GM18520 (cell line): Measurements from ENCODE around the gene TRIM65.
"Not testable (repeated sequence)": the region's sequence is repeated elsewhere in the genome, so short reads cannot be mapped to it uniquely, and the experiment has no call there.

Experiments used
- ATAC-seq: cut with Tn5 transposase; IDR thresholded peaks from one replicate; pipeline ENCODE4 v1.9.1; 2021; ENCODE audit not compliant: unreplicated experiment

TRIM65 gene

DNA sequence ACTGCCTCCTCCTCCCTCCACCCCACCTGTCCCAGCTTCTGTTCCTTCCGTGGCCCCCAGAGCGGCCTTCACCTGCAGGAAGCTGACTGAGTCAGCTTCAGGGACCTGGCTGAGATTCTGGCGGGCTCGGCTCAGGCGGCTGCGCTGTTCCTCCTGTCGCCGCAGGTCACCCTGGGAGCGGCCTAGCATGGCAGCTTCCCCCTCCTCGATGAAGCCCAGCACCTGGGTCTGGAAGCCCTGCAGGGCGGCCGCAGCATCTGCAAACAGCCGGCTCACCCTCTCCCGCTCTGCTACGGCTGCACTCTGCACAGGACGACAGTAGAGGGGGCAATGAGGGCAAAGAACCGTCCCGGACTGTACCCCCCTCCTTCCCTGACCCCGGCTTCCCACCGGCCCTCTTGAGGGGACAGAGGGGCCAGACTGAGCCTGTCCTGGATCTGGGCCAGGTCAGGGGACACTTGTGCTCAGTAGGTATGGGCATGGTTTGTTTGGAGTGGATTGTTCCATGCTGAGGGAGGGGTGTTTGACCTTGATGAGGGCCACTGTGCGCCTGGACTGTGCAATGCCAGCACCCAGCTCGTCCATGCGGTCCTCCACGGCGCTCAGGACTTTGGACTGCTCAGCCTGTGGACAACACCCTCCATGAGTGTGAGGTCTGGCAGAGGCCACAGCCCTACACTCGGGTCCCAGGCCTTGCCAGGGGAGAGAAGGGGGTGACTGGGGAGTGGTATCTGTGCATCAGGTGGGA, 20.4 kb downstream of the TRIM65 start:
- ATAC-seq, result no peak

DNA sequence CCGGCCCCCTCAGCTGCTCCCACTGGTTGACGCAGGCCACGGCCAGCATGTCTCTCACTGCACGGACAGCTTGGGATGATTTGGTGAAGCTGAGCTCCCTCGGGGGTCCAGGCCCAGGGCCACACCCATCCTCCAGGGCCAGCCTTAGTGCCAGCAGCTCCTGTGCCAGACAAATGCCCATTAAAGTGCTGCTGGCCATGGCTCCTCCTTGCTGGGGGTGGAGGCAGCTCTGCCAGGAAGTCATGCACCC, 20.9 kb downstream of the TRIM65 start:
- no peak for ATAC-seq

DNA sequence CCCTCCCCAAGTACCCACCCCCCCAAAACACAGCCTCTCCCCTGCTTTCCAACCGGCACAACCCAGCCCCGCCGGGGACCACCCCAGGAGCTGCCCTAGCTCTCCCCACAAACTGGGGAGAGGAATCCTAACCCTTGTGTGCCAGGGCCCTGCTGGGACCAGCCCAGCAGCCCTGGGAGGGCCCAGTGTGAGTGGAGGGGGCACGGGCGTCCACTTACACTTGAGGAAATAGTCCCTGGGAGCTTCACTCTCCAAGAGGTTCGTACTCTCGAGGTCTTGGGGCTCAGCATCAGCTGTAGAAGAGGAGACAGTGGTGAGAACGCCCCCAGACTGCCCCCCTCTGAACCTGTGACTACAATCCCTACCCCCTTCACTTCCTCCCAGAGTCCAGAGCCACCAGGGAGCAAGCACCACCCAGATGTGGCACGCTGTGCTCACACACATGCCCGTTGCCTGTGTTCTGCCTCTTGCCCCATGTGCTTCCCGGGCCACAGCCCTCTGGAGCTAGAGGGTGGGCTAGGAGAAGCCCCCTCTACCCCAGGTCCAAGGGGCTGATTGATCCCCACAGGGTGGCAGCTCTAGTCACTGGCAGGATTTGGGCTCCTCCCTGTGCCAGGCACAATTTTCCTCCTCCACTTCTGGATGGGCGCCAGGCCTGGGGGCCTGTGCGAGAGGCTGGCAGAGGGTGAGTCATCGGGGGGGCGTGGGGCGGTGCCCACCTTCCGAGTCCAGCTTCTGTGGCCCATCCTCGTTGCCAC, 21.4 kb downstream of the TRIM65 start:
- no peak for ATAC-seq

DNA sequence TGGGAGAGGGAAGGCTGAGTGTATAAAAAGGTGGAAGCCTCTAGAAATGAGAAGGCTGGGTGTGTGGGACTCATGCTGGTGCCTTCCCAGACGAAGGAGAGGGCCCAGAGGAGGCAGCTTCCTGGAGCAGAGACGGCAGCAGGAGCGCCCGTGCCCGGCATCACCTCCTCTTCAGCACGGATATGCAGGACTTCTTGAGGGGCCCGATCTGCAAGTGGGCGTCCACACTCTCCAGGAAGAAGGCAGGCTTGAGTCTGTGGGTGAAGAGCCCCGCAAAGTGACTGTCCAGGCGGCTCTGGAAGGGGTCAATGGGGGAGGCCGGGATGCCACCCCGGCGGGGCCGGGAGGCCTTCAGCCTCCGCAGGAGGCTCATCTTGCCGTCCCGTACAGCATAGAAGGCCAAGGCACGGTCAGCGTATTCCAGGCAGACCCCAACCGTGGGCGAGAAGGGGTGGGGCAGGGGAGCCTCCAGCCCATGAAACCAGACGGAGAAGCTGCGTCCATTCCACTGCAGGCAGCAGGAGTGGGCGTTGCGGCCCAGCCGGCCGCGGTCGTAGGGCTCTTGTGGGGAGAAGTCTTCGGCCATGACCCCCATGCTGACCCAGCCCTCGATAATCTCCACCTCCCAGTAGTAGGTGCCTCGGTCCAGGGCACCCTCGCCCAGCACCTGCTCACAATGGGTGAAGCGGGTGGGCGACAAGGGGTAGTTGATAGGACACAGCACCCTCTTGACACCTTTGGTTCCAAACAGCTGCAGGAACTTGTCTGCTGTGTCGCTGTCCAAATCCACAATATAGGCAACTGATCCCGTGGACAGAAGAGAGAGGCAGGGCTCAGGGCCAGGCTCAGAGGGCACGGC, 22.2 kb downstream of the TRIM65 start:
- no peak for ATAC-seq

DNA sequence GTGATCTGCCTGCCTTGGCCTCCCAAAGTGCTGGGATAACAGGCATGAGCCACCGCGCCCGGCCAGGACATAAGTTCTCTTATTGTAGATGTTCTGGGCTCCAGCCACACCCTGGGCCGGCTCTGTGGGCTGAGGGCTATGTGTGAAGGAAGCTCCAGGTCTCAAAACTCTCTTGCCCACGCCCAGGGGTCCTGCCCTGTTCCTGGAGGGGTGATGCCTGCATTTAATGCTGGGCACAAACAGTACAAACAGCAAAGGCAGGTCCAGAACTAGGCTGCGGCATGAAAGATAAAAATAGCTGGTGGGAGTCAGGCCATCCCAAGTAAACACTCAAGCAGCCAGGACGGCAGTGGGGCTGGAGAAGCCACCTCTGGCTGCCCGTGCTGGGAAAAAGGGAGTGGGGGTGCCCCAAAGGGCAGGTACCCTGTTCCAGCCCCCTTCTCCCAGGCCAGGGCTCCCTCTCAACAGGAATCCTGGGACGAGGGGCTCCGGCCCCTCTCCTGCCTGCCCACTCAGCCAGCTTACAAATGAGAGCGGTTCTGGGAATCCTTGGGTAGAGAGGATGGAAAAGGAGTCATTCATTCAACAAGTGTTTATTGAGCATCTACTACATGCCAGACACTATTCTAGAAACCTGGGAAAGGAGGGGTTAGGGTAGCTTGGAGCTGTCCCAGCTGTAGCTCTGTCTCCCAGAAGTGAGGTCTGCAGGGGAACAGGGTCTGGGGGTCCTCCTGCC, 23.0 kb downstream of the TRIM65 start:
- no peak for ATAC-seq

DNA sequence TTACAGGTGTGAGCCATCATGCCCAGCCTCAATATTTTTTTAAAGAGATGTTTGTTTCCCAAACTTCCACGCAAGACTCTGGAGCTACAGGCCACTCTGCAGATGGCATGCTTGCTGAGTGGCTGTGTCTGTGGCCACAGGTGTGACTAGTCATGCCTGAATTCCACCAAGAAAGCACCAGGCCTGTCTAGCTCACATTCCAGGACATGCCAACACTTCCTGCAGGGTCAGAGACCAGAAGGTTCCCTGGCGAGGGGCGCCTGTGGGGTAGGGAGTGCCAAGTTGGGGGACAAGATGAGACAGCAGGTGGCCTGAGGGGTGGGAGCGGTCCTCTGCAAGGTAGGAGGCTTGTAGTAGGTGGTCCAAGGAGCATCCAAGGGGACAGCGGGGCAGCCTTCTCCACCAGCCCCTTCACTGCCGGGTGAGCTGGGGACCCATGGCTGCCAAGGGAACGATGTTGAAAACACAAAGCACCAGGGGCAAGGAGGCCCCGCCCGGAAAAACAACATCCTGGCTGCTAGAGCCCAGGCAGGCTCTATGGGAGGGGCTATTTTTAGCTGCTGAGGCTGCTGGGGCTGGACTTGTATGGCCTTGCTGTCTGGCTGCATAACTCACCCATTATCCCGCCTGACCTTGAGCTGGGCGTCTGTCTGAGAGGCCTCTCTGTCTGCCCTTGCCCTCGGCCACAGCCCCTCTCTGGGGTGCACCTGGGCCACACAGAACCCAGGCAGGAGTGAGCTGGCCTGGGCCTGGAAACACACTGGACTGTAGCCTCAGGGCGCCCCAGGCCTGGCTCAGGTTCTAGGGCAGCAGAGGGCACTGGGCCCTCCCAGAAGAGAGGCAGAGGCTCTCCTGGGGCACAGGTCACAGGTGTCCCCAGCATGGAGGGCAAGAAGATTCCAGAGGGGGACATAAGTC, 24.1 kb downstream of the TRIM65 start:
- ATAC-seq, result no peak

DNA sequence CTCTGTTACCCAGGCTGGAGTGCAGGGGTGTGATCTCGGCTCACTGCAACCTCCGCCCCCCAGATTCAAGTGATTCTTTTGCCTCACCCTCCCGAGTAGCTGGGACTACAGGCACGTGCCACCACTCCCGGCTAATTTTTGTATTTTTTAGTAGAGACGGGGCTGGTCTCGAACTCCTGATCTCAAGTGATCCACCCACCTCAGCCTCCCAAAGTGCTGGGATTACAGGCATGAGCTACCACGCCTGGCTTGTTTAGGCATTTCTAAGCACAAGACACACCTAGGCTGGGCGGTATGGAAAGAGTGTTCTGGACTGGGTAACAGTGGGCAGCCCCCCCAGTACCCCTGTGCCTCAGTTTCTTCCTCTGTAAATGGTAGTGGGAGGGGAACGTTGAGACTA, 26.5 kb downstream of the TRIM65 start:
- not testable (repeated sequence) for ATAC-seq

DNA sequence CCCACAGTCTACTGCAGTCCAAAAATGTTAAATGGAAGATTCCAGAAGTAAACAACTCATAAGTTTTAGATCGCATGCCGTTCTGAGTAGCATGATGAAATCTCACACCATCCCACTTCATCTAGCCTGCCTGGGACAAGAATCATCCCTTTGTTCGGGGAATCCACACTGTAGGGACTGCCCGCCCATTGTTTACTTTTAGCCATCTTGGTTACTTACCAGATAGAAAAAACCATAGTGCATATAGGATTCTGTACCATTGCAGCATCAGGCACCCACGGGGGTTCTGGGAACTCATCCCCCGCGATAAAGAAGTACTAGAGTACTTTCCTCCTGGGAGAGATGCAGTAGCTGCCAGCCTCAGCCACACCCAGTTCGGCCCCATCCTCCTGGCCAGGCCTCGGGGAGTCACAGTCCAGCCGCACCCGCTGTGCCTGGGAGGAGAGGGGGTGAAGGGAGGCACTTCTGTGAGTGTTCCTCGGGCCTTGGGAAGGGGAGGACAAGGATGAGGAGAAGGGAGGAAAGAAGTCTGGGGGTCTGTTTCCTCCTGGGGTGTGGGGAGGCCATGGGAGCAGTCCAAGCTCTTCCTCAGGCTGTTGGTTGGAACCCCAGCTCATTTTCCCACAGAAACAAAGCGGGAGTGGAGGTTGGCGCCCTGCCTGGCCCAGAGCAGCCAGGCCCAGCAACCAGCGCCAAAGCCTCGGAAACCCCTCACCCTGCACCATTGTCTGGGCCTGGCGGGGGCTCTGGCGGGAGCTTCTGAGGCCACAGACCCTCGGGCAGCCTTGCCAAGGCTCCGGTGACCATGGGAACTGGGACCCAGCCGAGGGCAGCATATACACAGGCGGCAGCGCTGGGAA, 27.2 kb downstream of the TRIM65 start:
- no peak for ATAC-seq

DNA sequence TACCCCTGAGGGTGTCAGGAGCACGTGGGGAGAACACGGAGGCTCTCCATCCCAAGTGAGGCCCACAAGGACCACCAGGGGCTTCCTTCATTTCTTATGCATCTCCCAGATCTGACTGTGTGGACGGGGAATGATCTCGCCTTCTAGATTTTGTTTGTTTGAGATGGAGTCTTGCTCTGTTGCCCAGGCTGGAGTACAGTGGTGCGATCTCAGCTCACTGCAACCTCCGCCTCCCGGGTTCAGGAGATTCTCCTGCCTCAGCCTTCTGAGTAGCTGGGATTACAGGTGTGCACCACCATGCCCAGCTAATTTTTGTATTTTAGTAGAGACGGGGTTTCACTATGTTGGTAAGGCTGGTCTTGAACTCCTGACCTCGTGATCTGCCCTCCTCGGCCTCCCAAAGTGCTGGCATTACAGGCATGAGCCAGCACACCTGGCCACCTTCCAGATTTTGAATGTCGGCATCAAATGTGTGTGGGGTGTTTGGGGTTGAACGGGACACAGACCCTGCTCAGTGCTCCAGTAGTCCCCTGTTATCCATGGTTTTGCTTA, 27.9 kb downstream of the TRIM65 start:
- ATAC-seq, result not testable (repeated sequence)

DNA sequence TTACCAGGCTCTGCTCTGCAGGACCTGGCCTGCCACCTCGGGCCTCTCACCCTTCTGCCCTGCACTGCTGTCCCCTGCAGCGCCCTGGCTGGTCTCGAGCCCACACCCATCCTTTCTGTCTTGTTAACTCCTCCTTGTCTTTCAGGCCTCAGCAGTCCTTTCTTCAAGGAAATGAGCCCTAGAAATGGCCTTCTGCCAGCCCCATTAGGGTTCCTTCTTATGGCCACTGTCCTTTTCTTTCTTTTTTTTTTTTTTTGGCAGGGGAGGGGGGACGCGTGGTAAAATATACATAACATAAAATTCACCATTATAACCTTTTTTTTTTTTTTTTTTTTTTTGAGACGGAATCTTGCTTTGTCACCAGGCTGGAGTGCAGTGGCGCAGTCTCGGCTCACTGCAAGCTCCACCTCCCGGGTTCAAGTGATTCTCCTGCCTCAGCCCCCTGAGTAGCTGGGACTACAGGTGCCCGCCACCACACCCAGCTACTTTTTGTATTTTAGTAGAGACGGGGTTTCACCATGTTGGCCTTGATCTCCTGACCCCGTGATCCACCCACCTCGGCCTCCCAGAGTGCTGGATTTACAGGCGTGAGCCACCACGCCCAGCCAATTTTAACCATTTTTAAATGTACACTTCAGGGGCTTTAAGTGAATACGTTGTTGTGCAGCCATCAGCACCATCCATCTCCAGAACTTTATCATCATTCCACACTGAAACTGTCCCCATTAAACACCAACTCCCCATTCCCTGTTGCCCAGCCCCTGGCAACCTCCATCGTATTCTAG, 31.2 kb downstream of the TRIM65 start:
- not testable (repeated sequence) for ATAC-seq

DNA sequence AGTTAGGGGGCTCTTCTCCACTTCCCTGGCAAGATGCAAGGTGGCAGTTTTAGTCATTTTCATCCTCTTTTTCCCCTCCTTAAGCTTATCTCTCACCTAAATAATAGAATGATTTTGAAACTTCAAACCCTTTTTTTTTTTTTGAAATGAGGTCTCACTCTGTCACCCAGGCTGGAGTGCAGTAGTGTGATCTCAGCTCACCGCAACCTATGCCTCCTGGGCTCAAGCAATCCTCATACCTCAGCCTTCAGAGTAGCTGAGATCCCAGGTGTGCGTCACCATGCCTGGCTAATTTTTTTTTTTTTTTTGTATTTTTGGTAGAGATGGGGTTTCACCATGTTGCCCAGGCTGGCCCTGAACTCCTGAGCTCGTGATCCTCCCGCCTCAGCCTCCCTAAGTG, 31.9 kb downstream of the TRIM65 start:
- peak; percentile 12 for ATAC-seq

DNA sequence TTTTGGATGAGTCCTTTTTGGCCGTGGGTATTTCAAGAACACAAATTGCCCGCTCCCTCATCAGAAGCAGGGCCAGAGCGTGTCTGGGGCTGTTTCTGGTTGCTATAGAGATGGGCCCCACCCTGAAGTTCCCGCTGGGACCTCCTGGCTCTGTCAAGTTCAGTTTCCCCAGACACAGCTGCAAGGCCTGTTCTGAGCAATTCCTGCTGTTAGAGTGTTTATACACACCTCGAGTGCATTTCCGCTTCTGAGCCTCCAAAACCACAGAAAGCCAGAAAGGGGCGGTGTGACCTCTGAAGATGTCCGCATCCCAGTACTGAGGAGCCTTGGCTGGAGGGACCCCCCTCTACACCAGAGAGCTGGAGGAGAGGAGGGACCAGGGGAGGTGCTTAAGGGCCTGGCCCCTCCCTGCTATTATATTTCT, 32.3 kb downstream of the TRIM65 start:
- peak; percentile 77 for ATAC-seq

DNA sequence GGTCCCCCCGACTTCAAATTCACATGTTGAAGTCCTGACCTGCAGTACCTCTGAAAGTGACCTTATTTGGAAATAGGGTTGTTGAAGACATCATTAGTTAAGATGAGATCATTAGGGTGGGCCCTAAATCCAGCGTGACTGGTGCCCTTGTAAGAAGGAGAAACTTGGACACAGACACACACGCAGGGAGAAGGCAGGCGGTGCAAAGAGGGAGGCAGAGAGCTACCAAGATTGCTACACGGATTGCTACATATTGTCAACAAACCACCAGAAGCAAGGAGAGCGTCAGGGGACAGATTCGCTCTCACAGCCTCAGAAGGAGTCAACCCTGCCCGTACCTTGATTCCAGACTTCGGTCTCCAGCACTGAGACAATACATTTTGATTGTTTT, 34.8 kb downstream of the TRIM65 start:
- no peak for ATAC-seq

DNA sequence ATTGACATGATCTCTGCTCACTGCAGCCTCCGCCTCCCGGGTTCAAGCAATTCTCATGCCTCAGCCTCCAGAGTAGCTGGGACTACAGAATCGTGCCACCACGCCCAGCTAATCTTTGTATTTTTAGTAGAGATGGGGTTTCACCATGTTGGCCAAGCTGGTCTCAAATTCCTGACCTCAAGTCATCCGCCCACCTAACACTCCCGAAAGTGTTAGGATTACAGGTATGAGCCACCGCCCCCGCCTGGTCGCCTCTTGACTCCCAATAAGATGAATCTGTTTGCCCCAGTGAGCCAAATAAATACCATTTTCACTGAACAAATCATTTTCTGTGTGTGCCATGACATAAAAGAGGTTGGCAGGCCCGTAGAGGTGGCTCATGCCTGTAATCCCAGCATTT, 37.4 kb downstream of the TRIM65 start:
- not testable (repeated sequence) for ATAC-seq

DNA sequence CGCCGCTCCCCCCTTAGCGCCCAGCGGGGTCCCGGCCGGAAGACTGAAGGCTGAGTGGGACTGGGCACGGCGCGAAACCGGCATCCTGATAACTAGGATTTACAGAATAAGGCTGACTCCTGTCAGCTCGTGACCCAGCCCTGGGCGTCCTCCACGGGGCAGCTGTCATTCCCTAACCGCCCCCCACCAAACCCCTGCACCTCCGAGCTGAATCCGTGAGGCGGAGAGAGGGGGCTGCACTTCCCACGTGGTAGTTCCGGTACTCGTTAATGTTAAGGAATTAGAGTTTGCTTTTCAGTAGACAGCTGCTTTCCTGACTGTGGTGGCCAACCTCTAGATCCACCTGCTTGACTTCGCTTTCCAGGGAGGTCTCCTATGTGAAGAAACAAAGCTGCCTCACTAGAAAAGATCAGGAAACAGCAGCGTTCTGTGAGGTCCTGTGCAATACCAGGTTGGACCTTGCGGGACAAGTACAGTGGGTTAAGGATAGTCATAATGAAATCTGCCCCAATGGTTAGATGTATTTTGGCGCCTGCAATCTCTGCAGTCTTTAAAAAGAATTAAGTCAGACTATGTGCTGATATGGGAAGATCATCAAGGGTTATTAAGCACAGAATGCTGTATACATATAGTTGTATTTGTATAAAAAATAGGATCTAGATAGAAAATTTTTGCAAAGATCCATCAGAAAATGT, 40.5 kb downstream of the TRIM65 start:
- no peak for ATAC-seq

DNA sequence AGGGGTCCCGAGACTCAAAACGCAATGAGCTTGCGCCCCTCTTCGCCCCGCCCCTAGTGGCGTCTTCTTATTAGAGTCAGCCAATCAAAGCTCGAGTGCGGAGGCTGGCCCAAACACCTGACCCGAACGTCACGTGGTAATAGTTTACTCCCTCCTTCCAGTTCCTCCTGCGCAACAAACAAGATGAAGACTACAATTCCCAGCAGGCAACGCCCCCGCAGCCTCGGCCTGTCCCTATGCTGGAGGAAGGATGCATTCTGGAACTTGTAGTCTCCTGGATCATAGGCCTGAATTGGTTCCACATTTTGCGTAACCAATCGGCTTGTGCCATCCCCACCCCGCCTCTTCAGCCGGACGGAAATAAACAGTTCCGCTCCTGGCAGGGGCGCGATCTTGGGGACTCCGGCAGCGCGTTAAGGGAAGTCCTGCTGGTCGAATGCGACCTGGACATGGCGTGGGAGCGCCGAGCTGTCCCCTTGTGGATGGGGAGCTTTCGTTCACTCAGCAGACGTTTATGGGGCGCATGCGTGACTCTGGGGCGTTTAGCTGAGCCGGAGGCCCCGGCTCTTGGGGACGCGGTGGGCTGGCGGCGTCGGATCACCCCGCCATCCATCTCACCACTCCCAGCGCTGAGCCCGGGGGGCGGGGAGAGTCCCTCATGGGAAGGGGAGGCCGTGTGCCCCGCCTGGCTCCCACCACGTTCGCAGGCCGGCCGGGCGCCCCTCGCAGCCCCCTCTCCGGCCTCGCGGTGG, 41.3 kb downstream of the TRIM65 start, which contains the start of gene WBP2:
WBP2 (minus strand) TSS at position 26 of the 752 bp plus-strand sequence. CDS start 38 bp downstream, outside the sequence.
- peak; percentile 92 for ATAC-seq

DNA sequence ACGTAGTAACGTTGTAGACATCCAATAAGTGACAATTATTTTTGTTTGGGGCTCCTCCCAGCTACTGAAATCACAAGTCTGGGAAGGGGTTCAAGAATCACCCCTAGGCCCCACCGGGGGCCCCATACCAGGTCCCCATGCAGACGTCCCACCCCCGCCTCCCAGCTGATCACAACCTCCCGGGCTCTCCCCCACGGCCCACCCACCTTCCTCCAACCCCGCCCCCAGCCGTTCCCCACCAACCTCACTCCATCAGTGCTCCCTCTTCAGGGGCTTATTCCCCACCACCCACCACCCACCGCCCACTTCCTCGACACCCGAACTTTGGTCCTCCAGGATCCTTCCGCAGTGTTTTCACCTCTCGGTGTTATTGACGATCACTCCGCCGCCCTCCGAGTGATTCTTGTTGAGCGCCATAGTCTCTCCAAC, 41.9 kb downstream of the TRIM65 start:
- ATAC-seq, result no peak
